HCT116 (cell line): ENCODE measurements around the gene OSBPL10. TPM values are rescaled to one million over a fixed set of nuclear protein-coding genes. Genes with fewer than 3 reads are reported as not detected.

Source experiments
- ATAC-seq: fragments of 200-7000 bp; cut with Tn5 transposase; 2 replicates; pipeline ENCODE4 v1.9.1; 2020; ENCODE audit warnings: mild to moderate bottlenecking, moderate library complexity
- BruUV-seq: library from RNA; stranded (reverse); fragments of 400-500 nt; replicated peaks from 2 replicates; lab custom pipeline; 2021; lab: Mats Ljungman, UMichigan
- CTCF ChIA-PET: fragments of 300-600 bp; sonication (Branson Sonifier 250); formaldehyde crosslinking; loops from one replicate; lab custom pipeline; 2021; ENCODE audit warnings: antibody characterized with exemption; lab: Charles Lee
- POLR2A ChIA-PET: fragments of 300-600, 350-600 bp; sonication (Branson Sonifier 250); formaldehyde crosslinking; loops from one replicate; lab custom pipeline; 2021; ENCODE audit warnings: antibody characterized with exemption; lab: Charles Lee
- RAD21 ChIA-PET, 2 experiments: fragments of 300-600 bp; sonication (Branson Sonifier 250); formaldehyde crosslinking; loops; one replicate each; lab custom pipeline; 2023; ENCODE audit warnings: low total read pairs in 2 of 2; ENCODE audit not compliant: uncharacterized antibody in 2 of 2, unreplicated experiment in 2 of 2, low non-redundant PET in 1 of 2; lab: Charles Lee
- DNase-seq: peaks from one replicate; pipeline ENCODE4 v3.0.0-alpha.2; 2010; ENCODE audit warnings: low read depth, low spot score
- H2AFZ ChIP-seq: fragments of 200-600 bp; shearing (Covaris generic), sonication (generic); 2 replicates; pipeline ENCODE4 v1.6.1; 2017; ENCODE audit warnings: low read depth, mixed run types, mixed read lengths, antibody characterized with exemption, low read length; ENCODE audit not compliant: poor library complexity, severe bottlenecking
- H3K27ac ChIP-seq: 2 replicates; pipeline ENCODE4 v1.5.1; 2012; ENCODE audit warnings: low read depth, low read length
- H3K27me3 ChIP-seq: fragments of 200-600 bp; sonication (generic); 2 replicates; pipeline ENCODE4 v1.6.1; 2016; ENCODE audit warnings: mixed run types, low read length, mixed read lengths; ENCODE audit not compliant: insufficient read depth
- H3K36me3 ChIP-seq, 2 experiments: fragments of 200-500 bp in 1 of 2; fragments of 200-600 bp in 1 of 2; sonication (Bioruptor generic) in 1 of 2; sonication (generic) in 1 of 2; 2 replicates each; pipeline versions ENCODE4 v1.5.1 to v1.6.1; 2014 to 2016; ENCODE audit warnings: low read length in 2 of 2, inconsistent platforms in 1 of 2, mixed read lengths in 1 of 2, mixed run types in 1 of 2; ENCODE audit not compliant: insufficient read depth in 2 of 2, control insufficient read depth in 1 of 2
- H3K4me1 ChIP-seq, 2 experiments: fragments of 200-600 bp in 1 of 2; sonication (generic) in 1 of 2; 2 replicates each; pipeline versions ENCODE4 v1.5.1 to v1.6.1; 2012 to 2017; ENCODE audit warnings: low read length in 2 of 2, inconsistent platforms in 1 of 2, mild to moderate bottlenecking in 1 of 2, mixed read lengths in 1 of 2, mixed run types in 1 of 2, moderate library complexity in 1 of 2; ENCODE audit not compliant: insufficient read depth in 2 of 2, control insufficient read depth in 1 of 2
- H3K4me2 ChIP-seq: fragments of 200-600 bp; sonication (generic); 2 replicates; pipeline ENCODE4 v1.6.1; 2017; ENCODE audit warnings: mixed run types, low read length, mixed read lengths
- H3K4me3 ChIP-seq, 2 experiments: fragments of 200-600 bp in 1 of 2; sonication (generic) in 1 of 2; replicated peaks in 1 of 2; 2 replicates each; pipeline ENCODE4 v1.5.1; 2011 to 2016; ENCODE audit warnings: low read length in 2 of 2, control low read depth in 1 of 2, low read depth in 1 of 2, mild to moderate bottlenecking in 1 of 2, mixed read lengths in 1 of 2, mixed run types in 1 of 2
- H3K79me2 ChIP-seq: fragments of 200-600 bp; sonication (generic); 2 replicates; pipeline ENCODE4 v1.6.1; 2017; ENCODE audit warnings: mild to moderate bottlenecking, mixed run types, low read length, moderate library complexity, mixed read lengths; ENCODE audit not compliant: insufficient read depth
- H3K9ac ChIP-seq: fragments of 200-600 bp; sonication (generic); 2 replicates; pipeline ENCODE4 v1.6.1; 2016; ENCODE audit warnings: low read length, mixed read lengths
- H3K9me2 ChIP-seq: fragments of 200-600 bp; sonication (generic), shearing (Covaris generic); 2 replicates; pipeline ENCODE4 v1.6.1; 2017; ENCODE audit warnings: mixed run types, mild to moderate bottlenecking, moderate library complexity; ENCODE audit not compliant: insufficient read depth
- H3K9me3 ChIP-seq, 2 experiments: fragments of 200-500 bp in 1 of 2; fragments of 200-600 bp in 1 of 2; sonication (Bioruptor generic) in 1 of 2; sonication (generic) in 1 of 2; 2 replicates each; pipeline ENCODE4 v1.6.1; 2014 to 2017; ENCODE audit warnings: low read length in 2 of 2, mixed read lengths in 2 of 2, inconsistent platforms in 1 of 2, low read depth in 1 of 2, mild to moderate bottlenecking in 1 of 2, mixed run types in 1 of 2, moderate library complexity in 1 of 2; ENCODE audit not compliant: control insufficient read depth in 1 of 2, insufficient read depth in 1 of 2
- H4K20me1 ChIP-seq: fragments of 200-600 bp; sonication (generic), shearing (Covaris generic); 2 replicates; pipeline ENCODE4 v1.6.1; 2017; ENCODE audit warnings: mixed run types, mild to moderate bottlenecking, moderate library complexity; ENCODE audit not compliant: insufficient read depth
- CEBPB ChIP-seq: IDR thresholded peaks from 2 replicates; pipeline ENCODE4 v1.6.1; 2012; ENCODE audit warnings: low read depth
- EGR1 ChIP-seq: IDR thresholded peaks from 2 replicates; pipeline ENCODE4 v1.6.1; 2012; ENCODE audit warnings: low read depth
- ELF1 ChIP-seq: IDR thresholded peaks from 2 replicates; pipeline ENCODE4 v1.6.1; 2012; ENCODE audit warnings: low read depth, borderline replicate concordance
- EZH2 ChIP-seq: fragments of 200-600 bp; sonication (generic); IDR thresholded peaks from 2 replicates; pipeline ENCODE4 v1.6.1; 2017; ENCODE audit warnings: antibody characterized with exemption, mixed run types
- EZH2phosphoT487 ChIP-seq: fragments of 200-600 bp; IDR thresholded peaks from 2 replicates; pipeline ENCODE4 v1.6.1; 2018; ENCODE audit warnings: antibody characterized with exemption, borderline replicate concordance
- JUND ChIP-seq: IDR thresholded peaks from 2 replicates; pipeline ENCODE4 v1.6.1; 2012
- SIN3A ChIP-seq: IDR thresholded peaks from 2 replicates; pipeline ENCODE4 v1.6.1; 2012; ENCODE audit warnings: low read depth
- TCF7L2 ChIP-seq: IDR thresholded peaks from 2 replicates; pipeline ENCODE4 v1.7.0; 2011; ENCODE audit warnings: borderline replicate concordance, inconsistent platforms; ENCODE audit not compliant: insufficient read depth, insufficient read length; ENCODE audit errors: extremely low read depth
- YY1 ChIP-seq: IDR thresholded peaks from 2 replicates; pipeline ENCODE4 v1.6.1; 2011; ENCODE audit warnings: low read length, low read depth, moderate library complexity, mild to moderate bottlenecking; ENCODE audit not compliant: insufficient replicate concordance; ENCODE audit errors: extremely low read depth
- ZFX ChIP-seq: fragments of 450-650 bp; IDR thresholded peaks from 2 replicates; pipeline ENCODE4 v1.6.1; 2017
- ZNF274 ChIP-seq: fragments of 200-500 bp; sonication (Bioruptor generic); IDR thresholded peaks from 2 replicates; pipeline ENCODE4 v1.6.1; 2014; ENCODE audit warnings: mild to moderate bottlenecking, low read depth, low read length, inconsistent platforms
- intact Hi-C: fragments of 100-400 bp; cut with micrococcal nuclease; formaldehyde crosslinking; loops from 2 replicates; pipeline ENCODE4 v1.10.0; 2022
- total RNA-seq: library from RNA; stranded (reverse); gene quantifications from one replicate; pipeline ENCODE4 v1.2.1, GENCODE V29; 2021; ENCODE audit not compliant: unreplicated experiment
- TF ChIP-seq, protein P1 (sequence below), 3 experiments: fragments of 200-600 bp in 1 of 3; sonication (generic) in 1 of 3; IDR thresholded peaks in 2 of 3; conservative IDR thresholded peaks in 1 of 3; 2 replicates each; pipeline ENCODE4 v1.5.1; 2012 to 2017; ENCODE audit warnings: low read depth in 2 of 3, low read length in 2 of 3, antibody characterized with exemption in 1 of 3, borderline replicate concordance in 1 of 3, control low read depth in 1 of 3, mild to moderate bottlenecking in 1 of 3, mixed read lengths in 1 of 3, mixed run types in 1 of 3, moderate library complexity in 1 of 3; ENCODE audit not compliant: insufficient read depth in 1 of 3

OSBPL10 gene
- total RNA-seq, 1 experiment from 2014 or later: 25.8 TPM

DNA sequence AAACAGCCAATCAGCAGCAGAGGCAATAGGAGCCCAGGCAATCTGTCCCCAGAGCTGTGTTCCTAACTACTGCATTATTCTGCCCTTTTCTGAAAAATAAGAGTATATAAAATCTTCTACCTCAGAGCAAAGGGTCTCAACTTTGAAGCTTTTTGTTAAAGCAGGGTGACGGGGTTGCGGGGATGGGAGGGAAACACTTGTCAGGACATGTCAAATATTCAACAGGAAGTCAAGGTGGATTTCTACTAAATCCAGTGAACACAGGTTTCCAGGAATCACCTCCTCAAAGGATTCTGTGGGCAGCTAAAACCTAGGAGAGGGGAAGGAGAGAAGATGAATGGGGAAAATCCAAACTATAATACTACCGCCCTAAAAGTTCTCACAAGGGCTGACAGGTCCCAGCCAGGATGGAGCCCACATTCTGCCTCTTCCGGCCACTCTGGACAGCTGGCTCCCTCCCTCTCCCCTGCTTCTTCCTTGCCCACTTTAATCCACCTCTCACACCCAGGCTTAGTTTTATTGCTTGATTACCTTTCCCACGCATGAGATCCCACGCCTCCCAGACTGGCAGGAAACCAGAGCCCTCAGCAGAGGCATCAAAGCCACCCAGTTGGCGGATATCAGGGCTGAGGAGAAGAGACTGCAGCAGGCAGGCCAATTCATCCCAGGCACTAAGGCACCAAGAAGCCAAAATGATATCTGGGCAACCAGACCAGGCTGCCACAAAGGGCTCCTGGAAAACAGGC is 77.2 kb downstream of the OSBPL10 start:
- CTCF ChIA-PET: no interaction called here
- no peak overlapping the region for H3K4me2 ChIP-seq
- no TSS peak for BruUV-seq
- DNase-seq: no peak
- H4K20me1 ChIP-seq: no peaks in the 10 kb centered on the region
- no peak overlapping the region for H3K9ac ChIP-seq
- intact Hi-C loops: no loop called here
- RAD21 ChIA-PET: no interaction called here
- no peak for ATAC-seq
- H2AFZ ChIP-seq: no peak overlapping the region
- TF ChIP-seq EZH2phosphoT487: no peak
- TF ChIP-seq SIN3A: no peak
- no peak for TF ChIP-seq ZFX
- TF ChIP-seq TCF7L2: no peak
- TF ChIP-seq ZNF274: no peak
- TF ChIP-seq ELF1: no peak
- TF ChIP-seq CEBPB: no peak
- TF ChIP-seq EZH2: no peak
- TF ChIP-seq, protein P1, sequence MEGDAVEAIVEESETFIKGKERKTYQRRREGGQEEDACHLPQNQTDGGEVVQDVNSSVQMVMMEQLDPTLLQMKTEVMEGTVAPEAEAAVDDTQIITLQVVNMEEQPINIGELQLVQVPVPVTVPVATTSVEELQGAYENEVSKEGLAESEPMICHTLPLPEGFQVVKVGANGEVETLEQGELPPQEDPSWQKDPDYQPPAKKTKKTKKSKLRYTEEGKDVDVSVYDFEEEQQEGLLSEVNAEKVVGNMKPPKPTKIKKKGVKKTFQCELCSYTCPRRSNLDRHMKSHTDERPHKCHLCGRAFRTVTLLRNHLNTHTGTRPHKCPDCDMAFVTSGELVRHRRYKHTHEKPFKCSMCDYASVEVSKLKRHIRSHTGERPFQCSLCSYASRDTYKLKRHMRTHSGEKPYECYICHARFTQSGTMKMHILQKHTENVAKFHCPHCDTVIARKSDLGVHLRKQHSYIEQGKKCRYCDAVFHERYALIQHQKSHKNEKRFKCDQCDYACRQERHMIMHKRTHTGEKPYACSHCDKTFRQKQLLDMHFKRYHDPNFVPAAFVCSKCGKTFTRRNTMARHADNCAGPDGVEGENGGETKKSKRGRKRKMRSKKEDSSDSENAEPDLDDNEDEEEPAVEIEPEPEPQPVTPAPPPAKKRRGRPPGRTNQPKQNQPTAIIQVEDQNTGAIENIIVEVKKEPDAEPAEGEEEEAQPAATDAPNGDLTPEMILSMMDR (IDR thresholded peaks at IDR 0.05 in 2 of 3, conservative IDR thresholded peaks at IDR 0.05 in 1 of 3; ENCODE audit: borderline replicate concordance in 1 of 3, insufficient read depth in 1 of 3, low read depth in 2 of 3, low read length in 2 of 3): no peak
- TF ChIP-seq JUND: no peak
- TF ChIP-seq YY1: no peak
- TF ChIP-seq EGR1: no peak
- POLR2A ChIA-PET: no interaction called here
- no peak overlapping the region for H3K4me3 ChIP-seq
- H3K9me2 ChIP-seq: no peaks in the 10 kb centered on the region
- peaks cover 4 to 10% of the 10 kb centered on the region in 2 experiments; a peak in 2 of 4 replicates for H3K4me1 ChIP-seq
- H3K79me2 ChIP-seq: peaks cover 5% of the 10 kb centered on the region; the same call in 1 of the 2 replicates
- no peak overlapping the region for H3K27ac ChIP-seq
- no peaks in the 10 kb centered on the region for H3K9me3 ChIP-seq
- H3K36me3 ChIP-seq: no peaks in the 10 kb centered on the region
- H3K27me3 ChIP-seq: no peaks in the 10 kb centered on the region
